ENCODE data around the gene SLCO4A1. TPM values are rescaled to one million over a fixed set of nuclear protein-coding genes. Genes with fewer than 3 reads are reported as not detected.

SLCO4A1 gene
- total and polyA plus RNA-seq, 7 donors: 3.6 to 26.3 (median 5.7) TPM

GRCh38 chr20:62644802-62645496 is 2.6 kb downstream of the SLCO4A1 start:
- Histone ChIP-seq H3K36me3 (no peaks in the 10 kb centered on the region), H3K27me3 (peaks cover 18 to 63% (median 39%) of the 10 kb centered on the region in 3 donors), H3K9me3 (no peaks in the 10 kb centered on the region), H3K4me3 (no peak overlapping the region), H3K4me1 (peaks cover 0 to 32% (median 25%) of the 10 kb centered on the region in 4 donors), H3K27ac (peak overlapping the region in 2 of 4 donors; percentile 17 to 31)
- TF ChIP-seq POLR2A (IDR thresholded peaks at IDR 0.05) (no peak), EP300 (IDR thresholded peaks at IDR 0.05) (no peak), POLR2AphosphoS5 (IDR thresholded peaks at IDR 0.05) (no peak), CTCF (IDR thresholded peaks at IDR 0.05) (no peak)
- intact Hi-C loops (cut with DNase I): no loop called here
- DNase-seq: no peak
- 36 to 69% methylated on average over 12 of the region's 12 CpGs for whole genome bisulfite sequencing, 2 donors

GRCh38 chr20:62645613-62646012 is 3.3 kb downstream of the SLCO4A1 start:
- no peak for DNase-seq
- no peaks in the 10 kb centered on the region for H3K36me3 ChIP-seq
- H3K27me3 ChIP-seq: peaks cover 18 to 59% (median 39%) of the 10 kb centered on the region in 3 donors
- no peaks in the 10 kb centered on the region for H3K9me3 ChIP-seq
- WGBS, 2 donors: 79 to 85% methylated on average over 15 of the region's 15 CpGs
- intact Hi-C loops (cut with DNase I): no loop called here
- peak overlapping the region in 1 of 4 donors; percentile 31 for H3K27ac ChIP-seq
- TF ChIP-seq POLR2AphosphoS5 (IDR thresholded peaks at IDR 0.05): no peak
- no peak for TF ChIP-seq POLR2A (IDR thresholded peaks at IDR 0.05)
- no peak overlapping the region for H3K4me3 ChIP-seq
- peaks cover 0 to 32% (median 25%) of the 10 kb centered on the region in 4 donors for H3K4me1 ChIP-seq

- no peaks in the 10 kb centered on the region for H3K9me3 ChIP-seq
- peaks cover 0 to 37% (median 24%) of the 10 kb centered on the region in 4 donors for H3K4me1 ChIP-seq
- H3K4me3 ChIP-seq: no peak overlapping the region
- DNase-seq: no peak
- peak overlapping the region in 2 of 4 donors; percentile 45 to 63 for H3K27ac ChIP-seq
- TF ChIP-seq POLR2AphosphoS5 (IDR thresholded peaks at IDR 0.05) (no peak), POLR2A (IDR thresholded peaks at IDR 0.05) (no peak)
- intact Hi-C loops (cut with DNase I): no loop called here
- H3K27me3 ChIP-seq: peaks cover 18 to 46% (median 39%) of the 10 kb centered on the region in 3 donors
- WGBS, 2 donors: 19 to 71% methylated on average over 12 of the region's 12 CpGs
- H3K36me3 ChIP-seq: no peaks in the 10 kb centered on the region
Observed at GRCh38 chr20:62646851-62647520, 4.7 kb downstream of the SLCO4A1 start.

GRCh38 chr20:62647521-62648317 is 5.4 kb downstream of the SLCO4A1 start:
- DNase-seq: no peak
- no peak for TF ChIP-seq POLR2A (IDR thresholded peaks at IDR 0.05)
- TF ChIP-seq EP300 (IDR thresholded peaks at IDR 0.05): no peak
- TF ChIP-seq POLR2AphosphoS5 (IDR thresholded peaks at IDR 0.05): peak in 1 of 4 donors; percentile 2
- Histone ChIP-seq H3K4me3 (no peak overlapping the region), H3K27me3 (peaks cover 13 to 42% (median 34%) of the 10 kb centered on the region in 3 donors), H3K4me1 (peaks cover 0 to 35% (median 23%) of the 10 kb centered on the region in 4 donors), H3K36me3 (no peaks in the 10 kb centered on the region), H3K9me3 (no peaks in the 10 kb centered on the region), H3K27ac (peak overlapping the region in 2 of 4 donors; percentile 45 to 63)
- intact Hi-C loops (cut with DNase I): no loop called here
- WGBS, 2 donors: 60 to 81% methylated on average over 25 of the region's 25 CpGs

- WGBS, 2 donors: 81 to 91% methylated on average over 21 of the region's 21 CpGs
- intact Hi-C loops (cut with DNase I): no loop called here
- Histone ChIP-seq H3K4me1 (peaks cover 0 to 35% (median 23%) of the 10 kb centered on the region in 4 donors), H3K36me3 (no peaks in the 10 kb centered on the region), H3K9me3 (no peaks in the 10 kb centered on the region), H3K27me3 (peaks cover 5 to 35% (median 26%) of the 10 kb centered on the region in 3 donors), H3K27ac (peak overlapping the region in 3 of 4 donors; percentile 28 to 63 (median 45)), H3K4me3 (no peak overlapping the region)
- no peak for DNase-seq
- TF ChIP-seq POLR2AphosphoS5 (IDR thresholded peaks at IDR 0.05): no peak
- TF ChIP-seq EP300 (IDR thresholded peaks at IDR 0.05): no peak
- TF ChIP-seq CTCF (IDR thresholded peaks at IDR 0.05): no peak
- TF ChIP-seq POLR2A (IDR thresholded peaks at IDR 0.05): no peak
Observed at GRCh38 chr20:62648318-62648995, 6.2 kb downstream of the SLCO4A1 start.

All from sigmoid colon (tissue), 7 donors.